Stimulated activated CD4-positive, alpha-beta T cell treated with anti-CD3 and anti-CD28 coated beads, Interleukin-4, amount 100 ng/mL, for 1 hour (primary cell): ENCODE data around the gene RPS3.
A peak's percentile ranks its signal among the peaks of the same experiment; 100 is the strongest.

ENCODE experiments used
- DNase-seq: peaks from one replicate; pipeline ENCODE4 v3.0.0-alpha.2; 2020

The RPS3 gene

DNA sequence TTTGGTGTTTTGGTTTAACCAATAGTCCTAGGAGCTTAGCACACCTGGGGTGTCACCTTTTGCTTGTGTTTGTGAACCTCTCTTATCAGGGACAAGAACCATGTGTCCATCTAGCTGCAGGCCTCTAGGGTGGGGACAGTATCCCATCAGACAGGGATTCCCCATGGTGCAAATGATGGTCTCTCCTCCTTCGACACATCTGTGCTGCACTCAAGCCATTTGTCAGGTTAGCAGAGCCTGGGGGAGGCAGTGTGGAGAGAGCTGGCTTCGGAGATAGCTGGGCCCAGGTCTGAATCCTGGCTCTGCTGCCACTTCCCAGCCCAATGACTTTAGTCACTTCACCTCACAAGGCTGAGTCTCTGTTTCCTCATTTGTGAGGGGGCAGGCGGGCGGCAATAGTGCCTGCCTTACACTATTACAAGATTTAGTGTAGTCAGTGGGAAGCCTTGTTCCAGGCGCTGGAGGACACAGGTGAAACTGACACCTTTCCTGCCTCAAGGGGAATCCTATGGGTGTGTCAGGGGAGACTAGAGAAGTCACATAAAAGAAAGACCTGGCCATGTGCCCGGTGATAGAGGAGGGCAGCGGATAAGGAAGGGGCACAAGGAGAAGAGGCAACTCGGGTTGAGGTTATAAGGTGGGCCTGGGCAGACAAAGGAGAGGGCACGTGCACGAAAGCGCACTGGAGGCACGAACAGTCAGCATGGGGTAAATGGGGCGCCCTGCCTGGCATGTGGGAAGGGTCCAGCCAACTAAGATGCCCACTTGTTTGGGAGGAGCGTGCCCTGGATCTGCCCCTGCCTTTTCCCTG is 21.1 kb downstream of the RPS3 start:
- no peak for DNase-seq

DNA sequence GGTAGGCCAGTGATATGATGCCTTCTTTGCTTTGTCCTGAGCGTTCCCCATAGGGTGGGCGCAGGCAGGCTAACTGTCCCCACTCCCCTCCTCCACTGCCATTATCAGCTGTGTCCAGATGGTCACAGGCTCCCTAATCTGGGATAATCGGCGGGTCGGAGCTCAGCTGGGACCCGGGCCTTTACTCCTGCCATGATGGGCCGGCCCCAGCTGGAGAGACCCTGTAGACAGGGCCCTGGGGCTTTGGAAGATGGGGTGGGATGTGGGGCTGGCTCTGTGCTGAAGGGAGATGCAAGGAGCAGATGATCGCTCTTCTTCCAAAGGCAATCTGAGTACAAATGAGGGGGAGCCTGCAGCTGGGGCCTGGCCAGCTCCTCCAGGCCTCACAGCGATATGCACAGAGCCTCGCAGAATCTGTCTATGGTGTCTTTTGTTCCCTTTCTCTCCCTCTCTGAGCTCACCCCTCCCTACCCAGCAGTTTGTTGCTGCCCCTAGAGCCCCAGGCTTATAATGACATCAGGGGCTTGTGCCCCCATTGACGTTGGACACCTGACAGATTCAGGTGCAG is 21.8 kb downstream of the RPS3 start:
- no peak for DNase-seq

DNA sequence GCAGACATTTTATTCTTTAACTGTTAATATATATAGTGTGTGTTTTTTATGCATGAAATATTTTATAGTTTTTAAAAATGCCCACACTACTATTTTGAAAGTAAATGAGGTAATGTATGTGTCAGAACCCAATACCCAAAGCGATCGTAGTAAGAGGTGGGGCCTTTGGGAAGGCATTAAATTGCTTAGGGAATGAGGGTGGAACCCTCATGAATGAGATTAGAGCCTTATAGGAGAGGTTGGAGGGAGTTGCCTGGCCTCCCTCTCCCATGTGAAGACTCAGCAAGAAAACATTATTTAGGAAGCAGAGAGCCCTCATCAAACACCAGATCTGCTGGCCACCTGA is 22.6 kb downstream of the RPS3 start:
- DNase-seq: no peak

DNA sequence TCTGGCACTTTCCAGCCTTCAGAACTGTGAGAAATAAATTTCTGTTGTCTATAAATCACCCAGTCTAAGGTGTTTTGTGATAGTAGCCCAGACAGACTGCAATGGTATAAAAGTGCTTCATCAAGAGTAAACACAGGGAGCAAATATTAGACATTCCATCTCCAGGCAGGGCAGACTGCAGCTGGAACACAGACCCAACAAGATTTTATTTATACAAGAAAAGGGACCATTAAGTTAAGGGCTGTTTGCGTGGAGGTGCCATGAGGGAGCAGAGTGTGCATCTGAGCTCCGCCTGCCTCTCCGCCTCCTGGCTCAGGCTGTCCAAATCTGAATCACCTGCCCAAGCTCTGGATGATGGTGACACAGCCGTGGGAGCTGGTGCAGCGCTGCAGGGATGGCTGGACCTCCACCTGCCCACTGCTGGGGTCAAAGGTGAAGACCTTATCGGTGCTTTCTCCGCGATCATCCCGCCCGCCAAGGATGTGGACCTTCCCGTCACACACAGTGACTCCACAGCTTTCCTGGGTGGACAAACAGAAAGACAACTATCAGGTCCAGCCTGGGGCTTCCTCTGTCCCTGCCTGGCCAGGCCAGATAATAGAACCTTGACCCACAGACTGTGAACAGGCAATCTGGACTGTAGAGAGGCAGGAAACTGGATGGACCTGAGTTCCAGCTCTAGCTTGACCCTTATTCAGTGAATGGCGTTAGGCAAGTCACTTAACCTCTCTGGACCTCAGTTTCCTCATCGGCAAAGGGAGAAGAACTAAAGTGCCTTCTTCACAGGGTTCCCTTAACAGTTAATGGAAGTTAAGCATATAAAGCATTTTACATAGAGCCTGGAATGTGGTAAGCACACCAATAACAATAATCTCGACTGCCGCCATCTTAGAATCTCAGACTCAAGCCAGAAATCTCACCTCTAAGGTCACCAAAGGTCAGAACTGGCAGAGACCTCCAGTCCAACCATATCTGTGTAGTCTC is 23.2 kb downstream of the RPS3 start:
- no peak for DNase-seq

DNA sequence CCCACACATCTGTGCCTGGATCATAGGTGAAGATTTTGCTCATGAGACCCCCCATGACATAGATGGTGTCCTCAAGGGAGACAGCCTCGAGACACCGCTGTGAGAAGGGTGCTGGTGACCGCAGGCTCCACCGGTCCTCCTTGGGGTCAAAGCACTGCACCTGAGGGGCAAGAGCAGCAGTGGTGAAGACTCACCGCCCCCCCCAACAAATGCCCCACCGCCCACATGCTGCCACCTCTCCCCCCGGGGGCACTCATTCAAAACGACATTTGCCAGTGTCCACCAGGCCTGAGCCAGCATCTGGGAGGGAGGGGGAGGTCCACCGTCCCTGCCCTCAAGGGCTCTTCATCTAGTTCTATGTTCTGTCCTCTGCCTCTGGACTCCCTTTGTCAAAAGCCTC is 24.4 kb downstream of the RPS3 start:
- no peak for DNase-seq

DNA sequence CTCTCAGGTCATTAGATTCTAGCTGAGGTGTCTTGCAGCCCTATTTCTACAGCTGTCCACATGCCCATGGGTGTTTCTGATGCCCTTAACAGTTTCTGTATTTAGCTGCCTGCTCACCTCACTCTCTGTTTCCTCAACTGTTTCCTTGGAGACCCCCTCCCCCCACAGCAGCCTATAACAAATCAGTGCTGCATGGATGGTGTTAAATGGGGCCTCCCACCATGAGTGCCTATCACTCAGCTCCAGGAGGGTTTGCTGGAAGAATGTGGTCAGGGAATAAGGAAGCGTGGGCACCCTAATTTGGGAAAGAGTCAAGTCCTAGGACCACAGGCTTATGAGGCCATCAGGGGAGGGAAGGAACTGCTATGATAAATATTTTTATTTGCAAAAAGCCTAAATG is 25.1 kb downstream of the RPS3 start:
- no peak for DNase-seq

DNA sequence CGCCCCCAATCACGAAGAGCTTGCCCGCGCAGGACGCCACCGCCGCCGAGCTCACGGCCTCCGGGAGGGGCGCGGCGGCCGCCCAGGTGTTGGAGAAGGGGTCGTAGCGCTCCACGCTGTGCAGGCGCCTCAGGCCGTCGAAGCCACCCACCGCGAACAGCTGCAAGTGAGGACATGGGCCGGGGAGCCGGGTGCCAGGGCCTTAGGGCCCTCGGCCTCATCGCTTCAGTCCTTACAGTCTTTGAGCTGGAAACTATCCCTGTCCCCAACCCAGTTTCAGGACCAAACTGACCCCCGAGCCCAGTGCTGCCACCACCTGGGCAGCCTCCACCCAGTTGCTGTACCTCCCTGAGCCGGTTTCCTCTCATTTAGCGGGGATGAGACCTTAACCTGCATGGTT is 26.1 kb downstream of the RPS3 start:
- no peak for DNase-seq

DNA sequence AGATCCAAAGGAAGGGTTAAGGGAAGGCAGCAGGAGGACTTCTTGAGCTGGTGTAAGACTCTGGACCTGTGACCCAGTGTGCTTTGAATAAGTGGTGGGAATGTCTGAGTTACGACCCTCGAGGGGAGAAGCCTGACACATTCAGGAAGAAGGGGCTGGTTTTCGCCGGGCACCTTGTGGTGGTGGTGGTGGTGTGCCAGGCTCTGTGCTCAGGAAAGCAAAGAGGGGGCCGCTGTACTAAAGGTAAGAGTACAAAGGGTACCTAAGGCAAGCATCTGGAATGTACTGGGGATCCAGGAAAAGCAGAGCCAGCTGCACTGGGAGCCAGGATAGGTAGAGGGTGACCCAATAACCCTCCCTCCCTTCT is 27.4 kb downstream of the RPS3 start:
- DNase-seq: no peak

DNA sequence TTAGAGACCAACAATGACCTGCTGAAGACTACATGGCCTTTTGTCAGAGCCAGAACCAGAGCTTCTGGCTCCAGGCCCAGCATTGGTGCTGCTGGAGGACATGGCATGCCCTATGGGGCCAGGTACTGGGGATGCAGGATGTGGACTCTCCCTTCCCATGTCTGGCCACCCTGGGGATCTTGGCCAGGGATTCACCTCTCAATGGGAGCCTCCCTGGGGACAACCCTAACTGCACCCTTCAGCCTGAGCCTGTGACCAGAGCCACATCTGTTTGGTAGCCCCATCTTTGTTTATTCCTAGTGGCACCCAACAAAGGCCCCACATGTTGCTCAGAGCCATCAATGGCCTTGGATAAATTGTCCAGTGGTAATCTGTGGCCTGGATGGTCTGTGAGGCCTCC is 27.9 kb downstream of the RPS3 start:
- no peak for DNase-seq

DNA sequence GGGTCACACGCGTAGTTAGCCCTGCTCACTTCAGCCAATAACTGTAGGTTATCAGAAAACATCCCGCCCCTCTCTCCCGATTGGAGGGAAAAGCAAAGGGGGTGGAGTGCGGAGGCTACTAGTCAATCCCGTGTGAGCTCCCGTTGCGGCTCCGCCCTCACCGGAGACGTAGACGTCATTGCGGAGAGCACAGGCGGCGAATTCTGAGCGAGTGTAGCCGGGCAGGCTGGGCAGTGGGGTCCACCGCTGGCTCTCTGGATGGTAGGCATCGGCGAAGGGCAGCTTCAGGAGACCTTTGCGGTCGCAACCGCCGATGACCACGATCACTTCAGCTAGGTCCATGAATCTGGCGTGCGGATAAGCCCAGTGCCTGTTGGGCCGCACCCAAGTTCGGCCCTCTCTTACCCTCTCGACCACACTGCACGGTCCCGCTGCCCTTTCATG is 29.0 kb downstream of the RPS3 start:
- DNase-seq: peak; percentile 72

DNA sequence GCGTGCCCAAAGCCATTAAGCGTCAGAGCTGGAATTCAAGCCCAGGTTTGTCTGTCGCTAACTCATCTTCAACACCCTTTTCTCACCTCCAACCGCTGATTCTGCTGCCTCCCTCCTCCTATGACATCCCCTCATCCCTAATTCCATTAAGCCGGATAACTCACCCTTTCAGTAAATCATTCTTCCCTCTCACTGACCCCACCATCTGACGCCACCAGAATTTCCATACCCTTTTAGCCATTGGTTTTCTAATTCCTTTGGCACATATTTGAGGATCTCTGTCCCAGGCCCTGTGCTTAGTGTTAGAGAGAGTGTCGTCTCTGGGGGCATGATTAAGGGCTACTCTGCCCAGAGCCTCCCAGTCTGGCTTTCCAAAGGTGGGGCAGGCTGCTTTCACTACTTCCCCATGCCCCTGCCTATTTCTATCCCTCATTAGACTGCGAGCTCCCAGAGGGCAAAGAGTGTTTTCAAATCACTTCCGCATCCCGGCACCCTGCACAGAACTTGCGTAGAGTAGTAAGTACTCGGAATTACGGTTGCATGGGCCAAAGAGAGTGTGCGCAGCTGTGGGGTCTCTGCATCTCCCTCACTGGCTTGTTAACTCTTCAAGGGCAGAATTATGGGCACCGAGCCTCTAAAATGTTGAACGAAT is 29.8 kb downstream of the RPS3 start:
- no peak for DNase-seq

DNA sequence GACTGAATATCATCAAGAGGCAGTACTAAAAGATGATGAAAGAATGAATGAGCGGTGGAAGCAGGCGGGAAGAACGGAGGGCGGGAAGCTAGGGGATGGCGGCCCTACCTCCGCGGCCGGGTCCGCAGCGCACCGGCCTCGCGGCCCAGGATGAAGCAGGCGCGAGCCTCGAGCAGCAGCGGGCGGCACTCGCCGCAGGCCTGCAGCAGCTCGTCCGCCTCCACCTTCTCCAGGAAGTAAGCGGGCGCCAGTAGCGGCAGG is 30.3 kb downstream of the RPS3 start:
- no peak for DNase-seq

DNA sequence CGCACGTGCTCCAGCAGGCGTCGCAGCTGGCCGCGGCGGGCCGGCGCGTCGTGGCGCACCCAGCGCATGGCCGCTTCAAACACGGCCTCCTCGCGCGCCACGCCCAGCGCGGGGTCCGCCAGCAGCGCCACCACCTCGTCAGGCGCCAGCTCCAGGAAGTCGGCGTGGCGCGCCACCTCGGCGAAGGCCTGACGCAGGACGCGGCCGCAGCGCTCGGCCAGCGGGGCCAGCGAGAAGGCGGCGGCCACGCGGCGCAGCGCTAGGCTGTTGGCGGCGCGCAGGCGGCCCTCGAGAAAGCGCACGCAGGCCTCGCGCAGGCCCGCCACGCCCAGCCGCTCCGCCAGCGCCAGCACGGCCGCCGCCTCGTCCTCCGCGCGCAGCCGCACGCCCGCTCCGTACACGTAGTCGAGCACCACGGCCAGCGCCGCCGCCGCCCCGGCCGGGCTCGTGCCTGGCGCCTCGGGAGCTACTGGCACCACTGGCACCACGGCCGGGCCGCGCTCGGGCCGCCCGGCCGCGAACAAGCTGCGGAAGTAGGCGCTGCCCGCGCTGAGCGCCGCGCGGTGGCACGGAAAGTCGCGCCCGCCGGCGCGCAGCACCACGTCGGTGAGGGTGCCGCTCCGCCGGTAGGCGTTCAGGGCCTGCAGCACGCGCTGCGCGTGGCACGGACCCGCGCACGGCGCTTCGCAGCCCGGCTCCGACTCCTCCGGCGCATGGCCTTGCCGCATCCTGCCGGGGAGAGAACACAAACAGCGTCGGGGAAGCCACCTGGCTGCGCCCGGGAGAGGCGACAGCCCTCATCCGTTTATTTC is 30.8 kb downstream of the RPS3 start:
- peak; percentile 66 for DNase-seq

DNA sequence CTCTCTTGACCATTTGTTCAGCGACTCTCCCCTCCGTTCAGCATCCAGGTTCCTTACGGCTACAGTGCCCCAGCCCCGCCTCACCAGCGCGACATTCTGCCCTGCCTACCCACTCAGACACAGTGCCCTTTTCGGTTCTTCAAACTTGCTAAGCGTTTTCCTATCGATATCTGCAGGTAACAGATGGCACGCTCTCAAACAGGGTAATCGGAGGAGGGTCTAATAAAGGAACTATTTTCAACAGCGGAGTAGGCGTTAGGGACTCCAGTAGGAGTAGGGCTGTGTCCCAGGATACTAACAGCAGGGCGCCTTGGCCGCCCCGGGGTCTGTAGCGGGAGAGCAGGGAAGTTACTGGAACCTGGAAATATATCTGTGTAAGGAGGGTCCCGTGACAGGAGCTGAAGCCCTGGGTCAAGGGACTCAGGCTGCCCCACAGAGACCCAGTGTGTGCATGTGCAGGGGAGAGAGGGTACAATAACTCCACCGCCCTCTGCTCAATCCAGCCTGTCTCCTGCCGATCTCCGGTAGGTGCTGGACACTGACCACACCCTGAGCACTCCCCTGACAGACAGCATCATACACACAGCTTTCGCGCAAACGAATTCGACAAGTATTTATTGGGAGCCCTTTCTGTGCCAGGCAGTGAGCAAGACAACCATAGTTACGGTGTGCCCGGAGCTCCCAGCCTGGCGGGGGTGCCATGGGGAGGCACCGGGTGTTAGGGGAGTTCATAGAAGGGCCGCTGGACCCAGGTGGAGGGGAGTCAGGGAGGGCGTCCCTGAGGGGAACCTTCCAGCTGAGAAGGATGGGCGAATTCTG is 31.6 kb downstream of the RPS3 start:
- no peak for DNase-seq

DNA sequence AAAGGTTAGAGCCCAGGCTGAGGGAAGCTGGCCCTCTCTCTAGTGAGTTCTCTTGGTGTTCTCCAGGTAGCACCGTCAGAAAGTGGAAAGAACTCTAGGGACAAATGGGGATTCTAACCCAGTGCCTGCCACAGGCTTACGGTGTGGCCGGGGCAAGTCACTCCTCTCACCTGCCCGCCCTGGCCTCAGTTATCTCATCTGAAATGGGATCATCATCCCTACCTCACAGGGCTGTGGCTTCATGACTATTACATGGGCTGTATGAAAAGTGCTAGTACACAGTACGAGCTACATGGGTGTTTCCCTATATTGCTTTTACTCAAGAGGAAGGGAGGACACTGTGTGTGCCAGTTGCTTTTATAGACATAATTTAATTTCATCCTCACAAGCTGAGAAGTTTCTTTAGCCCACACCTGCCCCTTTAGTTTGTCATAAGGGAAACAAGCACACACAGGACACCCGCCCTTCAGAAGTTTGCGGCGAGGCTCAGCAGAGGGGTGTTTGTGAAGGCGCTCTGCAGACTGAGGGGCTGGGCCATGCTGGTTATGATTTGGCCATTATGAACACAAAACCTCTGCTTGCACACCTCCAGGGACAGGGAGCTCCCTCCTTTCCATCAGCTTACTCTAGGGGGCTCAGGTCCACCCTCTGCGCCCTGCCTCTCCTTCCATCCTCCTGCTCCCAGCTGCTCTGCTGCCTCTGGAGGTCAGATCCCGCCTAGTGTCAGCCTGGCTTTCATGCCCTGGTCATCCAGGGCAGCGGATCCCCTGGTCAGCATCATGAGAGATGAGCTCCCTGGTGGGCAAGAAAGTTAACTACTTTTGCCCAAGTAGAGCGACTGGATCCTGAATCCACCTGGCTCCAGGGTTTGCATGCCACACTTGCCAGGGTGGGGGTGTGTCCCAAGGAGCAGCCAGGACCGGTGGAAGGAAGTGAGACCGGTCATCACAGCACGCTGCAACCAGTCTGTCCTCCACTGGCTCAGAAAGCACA is 32.5 kb downstream of the RPS3 start:
- DNase-seq: no peak

DNA sequence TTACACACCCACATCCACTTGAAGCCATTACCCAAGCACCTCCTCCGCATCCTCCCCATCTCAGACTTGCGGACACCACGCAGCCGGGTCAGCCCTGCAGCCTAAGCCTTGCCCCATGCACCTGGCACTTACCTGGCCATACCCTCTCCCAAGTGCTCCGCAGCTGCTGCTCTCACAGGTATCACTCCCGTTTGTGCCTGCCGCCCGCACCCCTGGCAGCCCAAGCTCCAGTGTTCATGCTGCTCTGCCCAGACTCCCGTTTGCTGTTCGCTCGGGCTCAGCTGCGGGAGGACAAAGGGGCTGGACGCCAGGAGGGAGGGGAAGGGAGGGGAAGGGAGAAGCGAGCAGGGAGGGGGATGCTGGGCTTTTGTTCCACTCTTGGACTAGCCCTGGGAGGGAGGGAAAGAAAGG is 33.6 kb downstream of the RPS3 start, which contains the start of gene KLHL35:
Gene KLHL35 (minus strand): TSS at position 293 of the 411 bp plus-strand sequence. CDS start 2,574 bp downstream, outside the sequence.
- no peak for DNase-seq

DNA sequence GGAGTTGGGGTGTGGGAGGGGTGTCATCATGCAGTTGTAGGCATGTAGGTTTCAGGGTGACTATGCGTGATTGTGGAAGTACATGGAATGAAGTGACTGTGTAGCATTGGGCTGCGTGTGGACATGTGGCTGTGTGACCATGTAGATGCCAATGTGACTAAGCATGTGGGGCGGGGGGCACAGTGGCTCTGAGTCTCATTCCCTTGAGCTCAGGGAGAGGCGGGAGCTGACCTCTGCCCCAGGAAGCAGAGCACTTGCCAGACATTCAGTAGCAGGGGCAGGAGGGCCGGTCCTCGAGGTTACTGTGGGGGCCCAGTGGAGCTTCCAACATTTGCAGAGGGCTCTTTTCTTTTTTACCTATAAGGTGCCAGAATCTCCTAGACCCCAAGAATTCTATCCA is 34.1 kb downstream of the RPS3 start:
- no peak for DNase-seq

DNA sequence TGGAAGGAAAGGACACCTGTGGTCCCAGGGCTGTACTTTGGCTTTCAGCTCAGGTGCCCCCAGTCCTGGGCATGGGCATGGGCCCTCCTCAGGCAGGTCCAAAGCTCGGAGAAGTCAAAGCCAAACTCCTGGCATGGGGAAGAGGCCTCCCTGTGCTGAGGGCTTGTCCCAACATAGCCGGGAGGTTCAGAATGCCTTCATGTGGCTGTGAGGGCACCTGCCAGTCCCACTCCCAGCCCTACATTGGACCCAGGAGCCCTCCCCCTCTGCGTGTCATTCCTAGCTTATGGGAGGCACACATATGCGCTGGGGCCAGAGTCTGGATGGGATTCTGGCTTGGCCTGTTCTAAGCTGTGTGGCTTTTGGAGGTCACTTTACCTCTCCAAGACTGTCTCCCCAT is 34.7 kb downstream of the RPS3 start:
- DNase-seq: no peak

DNA sequence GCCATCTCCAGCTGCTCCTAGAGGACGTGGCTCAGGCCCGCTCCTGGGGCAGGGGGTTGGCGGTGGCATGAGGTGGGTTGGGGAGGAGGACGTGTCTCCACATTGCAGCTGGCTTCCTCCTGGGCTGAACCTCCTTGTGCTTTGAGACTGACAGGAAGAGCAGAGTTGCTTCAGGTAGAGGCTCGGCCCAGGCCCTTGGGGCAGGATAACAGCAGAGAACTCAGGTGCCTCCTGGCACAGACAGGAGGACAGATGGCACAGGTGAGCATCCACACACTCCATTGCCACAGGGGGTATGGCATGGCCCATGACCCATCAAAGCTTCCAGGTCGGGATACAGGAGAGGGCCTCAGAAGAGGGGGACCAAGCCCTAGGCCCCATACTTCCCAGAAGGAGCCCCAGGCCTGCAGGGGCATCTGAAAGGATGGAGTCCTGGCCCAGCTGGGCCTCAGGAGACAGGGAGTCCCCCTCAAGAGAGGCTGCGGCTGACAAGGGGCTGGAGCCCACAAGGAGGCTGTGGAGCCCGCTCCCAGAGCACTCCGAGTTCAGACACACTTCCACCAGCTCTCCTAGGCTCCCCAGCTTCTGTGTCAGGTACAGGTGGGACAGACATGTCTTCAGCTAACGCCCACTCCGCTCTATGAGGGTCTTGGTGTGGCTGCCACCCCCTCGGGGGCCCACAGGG is 35.7 kb downstream of the RPS3 start:
- no peak for DNase-seq

DNA sequence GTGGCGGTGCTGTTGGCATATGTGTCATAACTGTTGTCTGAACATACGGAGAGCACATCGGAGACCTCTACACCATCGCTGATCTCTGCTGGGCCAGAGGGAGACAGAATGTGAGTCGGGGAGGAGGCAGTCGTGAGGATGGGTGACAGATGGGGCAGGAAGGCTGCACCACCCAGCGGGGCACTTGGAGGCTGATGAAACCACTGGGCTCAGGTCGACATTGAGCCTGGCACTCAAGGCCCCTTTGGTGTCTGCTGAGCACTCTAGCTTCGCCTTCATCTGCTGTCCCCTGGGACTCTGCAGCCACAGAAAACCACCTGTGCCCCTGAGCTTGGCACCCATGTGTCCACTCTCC is 36.2 kb downstream of the RPS3 start:
- no peak for DNase-seq
